PFSK-1 (cell line): ENCODE data around the gene ROBO2.

ENCODE experiments used
- POLR2AphosphoS5 ChIP-seq: IDR thresholded peaks from 2 replicates; pipeline ENCODE4 v1.6.1; 2012; ENCODE audit warnings: low read depth, mild to moderate bottlenecking, control low read depth, low read length, moderate library complexity
- TAF1 ChIP-seq: IDR thresholded peaks from 2 replicates; pipeline ENCODE4 v1.6.1; 2012; ENCODE audit warnings: low read length, control low read depth, borderline replicate concordance; ENCODE audit not compliant: insufficient read depth
- TF ChIP-seq, protein P1 (sequence below), 2 experiments: IDR thresholded peaks; 2 replicates each; pipeline versions ENCODE4 v1.6.1 to v1.8.0; 2011 to 2012; ENCODE audit warnings: low read depth in 2 of 2, low read length in 2 of 2, control low read depth in 1 of 2, inconsistent platforms in 1 of 2, mild to moderate bottlenecking in 1 of 2, moderate library complexity in 1 of 2; ENCODE audit not compliant: insufficient read depth in 1 of 2

DNA sequence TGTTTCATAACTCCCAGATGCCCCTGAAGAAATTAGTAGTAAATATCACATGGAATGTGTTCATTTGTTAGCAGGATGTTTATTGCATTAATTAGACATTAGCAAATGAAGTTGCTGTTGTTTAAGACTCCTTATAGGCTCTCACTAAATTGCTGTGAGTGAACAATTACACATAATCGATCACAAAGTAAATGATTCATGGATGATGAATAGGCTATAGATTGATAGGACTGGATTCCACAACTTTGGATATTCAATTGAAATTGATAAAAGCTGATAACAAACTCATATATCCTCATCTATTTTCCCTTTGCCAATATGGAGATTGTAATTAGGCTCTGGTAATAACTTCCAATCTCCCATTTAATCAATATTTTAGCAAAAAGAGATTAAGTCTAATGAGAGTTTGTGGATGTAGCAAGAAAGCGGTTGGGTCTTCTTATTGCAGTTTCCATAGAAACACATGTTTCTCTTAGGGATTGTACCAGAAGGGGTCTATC lies 555.5 kb downstream of the ROBO2 start:
- TF ChIP-seq POLR2AphosphoS5 (no peak), TAF1 (no peak)
- TF ChIP-seq, protein P1, sequence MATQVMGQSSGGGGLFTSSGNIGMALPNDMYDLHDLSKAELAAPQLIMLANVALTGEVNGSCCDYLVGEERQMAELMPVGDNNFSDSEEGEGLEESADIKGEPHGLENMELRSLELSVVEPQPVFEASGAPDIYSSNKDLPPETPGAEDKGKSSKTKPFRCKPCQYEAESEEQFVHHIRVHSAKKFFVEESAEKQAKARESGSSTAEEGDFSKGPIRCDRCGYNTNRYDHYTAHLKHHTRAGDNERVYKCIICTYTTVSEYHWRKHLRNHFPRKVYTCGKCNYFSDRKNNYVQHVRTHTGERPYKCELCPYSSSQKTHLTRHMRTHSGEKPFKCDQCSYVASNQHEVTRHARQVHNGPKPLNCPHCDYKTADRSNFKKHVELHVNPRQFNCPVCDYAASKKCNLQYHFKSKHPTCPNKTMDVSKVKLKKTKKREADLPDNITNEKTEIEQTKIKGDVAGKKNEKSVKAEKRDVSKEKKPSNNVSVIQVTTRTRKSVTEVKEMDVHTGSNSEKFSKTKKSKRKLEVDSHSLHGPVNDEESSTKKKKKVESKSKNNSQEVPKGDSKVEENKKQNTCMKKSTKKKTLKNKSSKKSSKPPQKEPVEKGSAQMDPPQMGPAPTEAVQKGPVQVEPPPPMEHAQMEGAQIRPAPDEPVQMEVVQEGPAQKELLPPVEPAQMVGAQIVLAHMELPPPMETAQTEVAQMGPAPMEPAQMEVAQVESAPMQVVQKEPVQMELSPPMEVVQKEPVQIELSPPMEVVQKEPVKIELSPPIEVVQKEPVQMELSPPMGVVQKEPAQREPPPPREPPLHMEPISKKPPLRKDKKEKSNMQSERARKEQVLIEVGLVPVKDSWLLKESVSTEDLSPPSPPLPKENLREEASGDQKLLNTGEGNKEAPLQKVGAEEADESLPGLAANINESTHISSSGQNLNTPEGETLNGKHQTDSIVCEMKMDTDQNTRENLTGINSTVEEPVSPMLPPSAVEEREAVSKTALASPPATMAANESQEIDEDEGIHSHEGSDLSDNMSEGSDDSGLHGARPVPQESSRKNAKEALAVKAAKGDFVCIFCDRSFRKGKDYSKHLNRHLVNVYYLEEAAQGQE (IDR thresholded peaks at IDR 0.05; ENCODE audit: insufficient read depth in 1 of 2, low read depth in 2 of 2, low read length in 2 of 2), result no peak
